NCI-H460 (cell line): ENCODE measurements around the gene FBXW5. TPM values are rescaled to one million over a fixed set of nuclear protein-coding genes. Genes with fewer than 3 reads are reported as not detected.

Experiments
- DNase-seq: peaks from one replicate; pipeline ENCODE4 v3.0.0-alpha.2; 2016; ENCODE audit warnings: low read depth; ENCODE audit errors: extremely low read depth
- total RNA-seq: library from RNA; depleted of rRNA; stranded (reverse); fragments of >200 nt; shearing (Covaris generic); gene quantifications from 2 replicates; pipeline ENCODE4 v1.2.3, GENCODE V29; 2014

FBXW5 gene
- total RNA-seq, 1 experiment from 2014 or later, result 93.0 TPM

- DNase-seq, result no peak
These were observed 6.2 kb upstream of the FBXW5 start for GRCh38 chr9:136950656-136951276.

DNA sequence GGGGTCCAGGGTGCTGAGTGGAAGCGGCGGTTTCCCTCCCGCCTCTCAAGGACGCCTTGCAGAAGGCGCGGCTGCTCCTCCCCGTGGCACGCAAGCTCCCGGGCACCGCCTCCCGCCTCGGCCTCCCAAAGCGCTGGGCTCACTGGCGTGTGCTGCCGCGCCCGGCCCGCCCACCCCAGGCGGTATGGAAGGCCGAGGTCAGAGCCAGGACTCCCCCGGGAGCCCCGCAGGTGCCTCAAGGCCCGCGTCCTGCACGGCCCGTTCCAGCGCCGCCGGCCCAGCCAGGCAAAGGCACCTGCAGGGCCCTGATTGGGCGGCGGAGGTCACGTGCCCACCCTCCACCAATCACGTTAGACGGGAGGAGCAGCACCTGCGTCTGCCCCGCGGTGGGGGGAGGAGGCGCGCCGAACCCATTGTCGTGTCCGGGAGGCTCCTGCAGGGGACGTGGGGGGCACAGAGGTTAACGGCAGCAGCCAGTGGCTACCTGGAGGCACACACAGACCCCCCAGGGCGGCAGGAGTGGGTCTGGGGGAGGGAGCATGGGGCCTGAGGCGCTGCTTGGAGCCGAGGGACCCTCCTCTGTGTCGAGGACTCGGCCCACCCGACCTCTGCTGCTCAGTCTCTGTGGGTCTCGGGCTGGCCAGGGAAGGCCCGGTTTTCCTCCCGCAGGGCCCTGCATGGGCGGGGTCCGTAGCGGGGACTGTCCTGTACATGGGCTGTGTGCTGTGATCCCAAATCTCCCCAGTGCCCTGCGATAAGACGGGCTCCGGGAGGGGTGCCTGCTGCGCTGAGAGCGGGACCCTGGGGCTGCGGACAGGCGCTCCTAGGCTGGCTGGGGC is 5.5 kb upstream of the FBXW5 start:
- peak; percentile 90 for DNase-seq

- DNase-seq, result no peak
These were observed 4.8 kb upstream of the FBXW5 start for GRCh38 chr9:136949239-136949816.

- peak; percentile 53 for DNase-seq
These were observed 3.5 kb upstream of the FBXW5 start for GRCh38 chr9:136947955-136948510.

DNA sequence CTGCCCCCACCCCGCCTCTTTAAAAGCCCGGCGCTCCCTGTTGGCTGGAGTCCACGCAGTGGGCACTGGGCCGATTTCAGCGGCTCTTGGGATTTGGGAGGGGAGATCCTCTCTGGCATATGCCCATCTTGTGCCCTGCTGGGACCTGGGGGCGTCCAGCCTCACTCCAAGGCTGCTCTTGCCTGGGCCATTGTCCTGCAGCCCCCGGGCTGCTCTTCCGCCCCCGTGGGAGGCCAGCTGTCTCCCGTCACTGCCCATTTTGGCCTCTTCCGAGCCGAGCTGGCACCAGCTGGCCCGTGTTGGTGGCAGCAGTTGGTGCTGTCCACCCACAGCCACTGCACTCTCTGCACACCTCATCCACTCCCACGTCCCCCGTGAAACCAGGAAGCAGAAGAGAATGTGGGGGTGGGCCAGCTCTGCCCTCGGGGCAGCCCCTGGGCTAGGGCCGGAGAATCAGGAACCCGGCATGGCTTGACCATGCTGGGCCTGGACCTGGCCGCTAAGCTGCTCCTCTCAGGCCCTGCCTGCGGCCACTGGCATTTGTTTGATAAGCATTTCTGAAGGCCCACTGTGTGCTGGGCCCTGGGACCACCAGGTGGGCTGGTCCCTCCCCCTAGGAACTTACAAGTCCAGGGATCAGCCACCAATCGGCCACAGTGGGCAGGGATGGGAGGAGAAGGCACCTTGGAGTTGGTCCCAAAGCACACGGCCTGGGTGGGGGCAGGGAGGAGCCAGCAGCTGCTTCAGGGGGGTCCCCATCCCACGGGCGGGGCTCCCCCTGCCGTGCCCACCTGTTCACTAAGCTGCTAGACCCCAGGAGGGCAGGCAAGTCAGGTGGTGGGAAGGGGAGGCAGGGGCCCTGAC is 2.7 kb upstream of the FBXW5 start:
- DNase-seq, result no peak

DNA sequence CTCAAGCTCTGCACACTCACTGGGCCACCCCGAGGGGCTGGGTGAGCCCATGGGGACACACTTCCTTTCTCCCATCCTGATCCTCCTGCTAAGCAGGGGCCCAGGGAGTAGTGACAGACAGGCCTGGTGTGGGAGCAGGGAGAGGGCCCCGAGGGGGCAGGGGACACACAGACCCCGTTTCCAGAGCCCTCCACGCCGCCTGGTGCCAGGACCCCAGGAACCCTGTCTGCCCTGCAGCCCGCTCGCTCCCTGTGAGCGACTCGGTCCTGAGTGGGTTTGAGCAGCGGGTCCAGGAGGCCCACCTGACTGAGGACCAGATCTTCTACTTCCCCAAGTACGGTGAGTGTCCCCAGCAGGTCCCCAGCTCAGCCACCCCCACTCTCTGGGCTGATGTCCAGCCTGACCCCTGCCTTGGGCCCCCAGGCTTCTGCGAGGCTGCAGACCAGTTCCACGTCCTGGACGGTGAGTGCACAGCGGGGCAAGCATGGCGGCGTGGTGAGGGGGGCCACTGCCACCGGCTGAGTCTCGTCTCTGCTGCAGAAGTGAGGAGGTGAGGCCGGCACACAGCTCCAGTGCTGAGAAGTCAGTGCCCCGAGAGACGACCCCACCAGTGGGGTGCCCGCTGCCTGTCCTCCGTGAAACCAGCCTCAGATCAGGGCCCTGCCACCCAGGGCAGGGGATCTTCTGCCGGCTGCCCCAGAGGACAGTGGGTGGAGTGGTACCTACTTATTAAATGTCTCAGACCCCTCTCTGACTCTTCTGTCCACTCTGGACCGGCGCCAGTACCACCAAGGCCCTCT is 1.9 kb upstream of the FBXW5 start:
- DNase-seq, result no peak

- DNase-seq, result no peak
These were observed 1.0 kb upstream of the FBXW5 start for GRCh38 chr9:136945333-136946227.

- peak; percentile 27 for DNase-seq
These were observed 373 bp downstream of the FBXW5 start for GRCh38 chr9:136944212-136944518.

- DNase-seq, result no peak
These were observed 987 bp downstream of the FBXW5 start for GRCh38 chr9:136943291-136944211.

DNA sequence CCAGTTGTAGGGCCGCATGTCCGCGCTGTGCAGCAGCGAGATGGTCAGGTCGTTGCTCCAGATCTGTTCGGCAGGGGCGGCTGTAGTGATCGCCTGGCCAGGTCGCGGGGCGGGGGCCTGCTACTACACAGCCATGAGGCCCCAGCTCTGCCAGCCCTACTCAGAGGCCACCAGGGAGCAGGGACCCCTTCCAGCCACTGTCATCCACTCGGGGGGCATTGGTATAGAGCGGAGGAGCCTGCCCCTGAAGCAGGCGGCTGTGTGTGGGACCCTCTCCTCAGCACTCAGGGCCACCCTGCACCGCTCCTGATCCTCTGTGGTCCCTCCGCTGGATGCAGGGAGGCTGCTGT is 1.7 kb downstream of the FBXW5 start:
- no peak for DNase-seq

DNA sequence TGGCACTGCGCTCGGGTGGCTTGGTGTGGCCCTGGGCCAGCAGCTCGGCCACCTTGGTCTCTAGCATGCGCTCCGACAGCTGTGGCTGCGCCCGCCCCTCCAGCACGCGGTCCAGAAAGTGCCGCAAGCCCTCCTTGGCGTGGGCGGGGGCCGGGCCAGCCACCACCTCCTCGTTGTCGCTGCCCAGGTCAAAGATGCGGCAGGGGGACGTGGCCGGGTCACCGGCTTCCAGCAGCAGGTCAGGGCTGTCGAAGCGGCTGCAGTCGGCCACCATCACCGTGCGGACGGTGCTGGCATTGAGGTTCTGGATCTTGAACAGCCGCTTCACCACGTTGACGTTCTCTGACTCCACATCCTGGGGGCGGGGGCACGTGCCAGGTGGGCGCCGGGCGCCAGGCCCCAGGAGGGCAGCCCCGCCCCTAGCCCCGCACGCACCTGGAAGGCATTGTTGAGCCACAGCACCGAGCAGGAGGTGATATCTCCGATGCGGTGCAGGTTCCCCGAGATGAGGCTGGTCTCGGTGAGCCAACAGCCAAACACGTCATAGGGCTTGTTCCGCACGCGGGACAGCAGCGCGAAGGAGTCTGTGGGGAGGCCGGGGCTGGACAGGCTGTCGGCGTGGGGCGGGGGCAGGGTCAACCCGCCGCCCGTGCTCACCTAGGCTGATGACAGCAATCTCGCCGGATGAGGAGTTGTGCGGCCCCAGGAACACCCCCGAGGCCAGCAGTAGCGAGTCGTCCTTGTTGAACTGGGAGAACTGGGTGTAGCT is 2.2 kb downstream of the FBXW5 start:
- DNase-seq, result no peak

DNA sequence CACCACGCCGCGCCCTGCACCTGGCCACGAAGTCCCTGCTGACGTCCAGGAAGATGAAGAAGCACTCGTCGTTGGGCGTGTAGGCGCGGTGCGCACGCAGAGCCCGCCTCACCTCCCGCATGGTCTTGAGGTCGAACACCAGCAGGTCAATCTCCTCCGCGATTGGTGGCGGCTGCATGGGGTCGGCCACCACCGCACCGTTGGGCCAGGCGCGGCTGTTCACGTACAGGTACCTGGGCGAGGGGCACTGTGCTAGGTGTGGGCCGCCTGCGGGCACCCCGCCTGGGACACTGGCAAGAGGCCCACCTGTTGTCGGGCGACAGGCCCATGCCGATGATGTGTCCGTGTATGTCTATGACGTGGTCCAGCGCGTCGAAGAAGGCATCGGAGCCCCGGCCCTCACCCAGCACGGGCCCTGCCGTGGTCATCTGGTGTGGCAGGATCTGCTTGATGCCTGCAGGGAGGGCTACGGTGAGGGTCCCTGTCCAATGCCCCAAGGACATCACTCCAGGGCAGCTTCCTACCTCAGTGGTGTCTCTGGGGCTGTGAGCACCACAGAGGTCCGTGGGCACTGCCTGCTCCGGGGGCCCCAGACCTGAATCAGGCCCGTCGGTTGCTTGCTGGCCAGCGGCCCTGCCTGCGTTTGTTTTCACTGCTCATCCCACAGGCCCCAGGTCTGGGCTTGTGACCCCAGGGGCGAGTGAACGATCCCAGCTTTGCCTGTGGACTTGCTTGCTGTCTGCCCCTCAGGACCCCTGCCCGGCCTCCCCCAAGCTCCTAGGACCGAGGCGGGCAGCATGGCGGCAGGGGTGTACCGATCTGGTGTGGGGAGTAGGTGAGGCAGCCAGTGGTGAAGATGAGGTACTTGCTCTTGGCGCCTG is 3.1 kb downstream of the FBXW5 start:
- DNase-seq, result no peak

GRCh38 chr9:136940526-136941230 is 3.9 kb downstream of the FBXW5 start:
- DNase-seq, result no peak

DNA sequence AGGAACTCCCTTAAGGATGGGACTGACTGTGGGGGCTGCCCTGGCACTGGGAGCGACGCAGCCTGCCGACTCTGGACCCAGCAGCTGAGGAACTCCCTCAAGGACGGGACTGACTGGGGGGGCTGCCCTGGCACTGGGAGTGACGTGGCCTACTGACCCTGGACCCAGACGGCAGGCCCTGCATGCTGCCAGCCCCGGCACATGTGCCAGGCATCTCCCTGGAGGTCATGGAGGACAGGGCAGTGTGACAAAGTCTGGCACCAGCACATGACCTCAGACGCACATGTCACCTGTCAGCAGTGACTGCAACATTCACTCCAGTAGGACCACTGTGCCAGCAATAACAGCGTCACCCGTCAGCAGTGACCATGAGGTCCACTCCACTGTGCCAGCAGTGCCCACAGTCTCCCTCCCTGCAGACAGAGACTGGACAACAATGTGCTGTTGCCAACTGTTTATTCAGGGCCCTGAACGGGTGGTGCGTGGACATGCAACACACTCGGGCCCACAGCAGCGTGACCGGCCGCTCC is 4.5 kb downstream of the FBXW5 start:
- DNase-seq, result no peak

GRCh38 chr9:136939431-136939995 is 5.0 kb downstream of the FBXW5 start:
- no peak for DNase-seq
